HG03135 (cell line): ENCODE results near the gene SLAIN1.
A peak's percentile ranks its signal among the peaks of the same experiment; 100 is the strongest.
"Not testable (repeated sequence)": the region's sequence is repeated elsewhere in the genome, so short reads cannot be mapped to it uniquely, and the experiment has no call there.

ENCODE experiments used
- ATAC-seq: cut with Tn5 transposase; IDR thresholded peaks from one replicate; pipeline ENCODE4 v1.9.1; 2021; ENCODE audit warnings: mild to moderate bottlenecking, moderate library complexity; ENCODE audit not compliant: unreplicated experiment

The SLAIN1 gene

GRCh38 chr13:77697217-77698103 lies at the start of gene SLAIN1:
Gene SLAIN1 (plus strand): TSS chr13:77697687. CDS start chr13:77697914, 227 bp downstream.
- ATAC-seq, result peak; percentile 65

- no peak for ATAC-seq
Observed at GRCh38 chr13:77650409-77650808, 47.1 kb upstream of the SLAIN1 start.

DNA sequence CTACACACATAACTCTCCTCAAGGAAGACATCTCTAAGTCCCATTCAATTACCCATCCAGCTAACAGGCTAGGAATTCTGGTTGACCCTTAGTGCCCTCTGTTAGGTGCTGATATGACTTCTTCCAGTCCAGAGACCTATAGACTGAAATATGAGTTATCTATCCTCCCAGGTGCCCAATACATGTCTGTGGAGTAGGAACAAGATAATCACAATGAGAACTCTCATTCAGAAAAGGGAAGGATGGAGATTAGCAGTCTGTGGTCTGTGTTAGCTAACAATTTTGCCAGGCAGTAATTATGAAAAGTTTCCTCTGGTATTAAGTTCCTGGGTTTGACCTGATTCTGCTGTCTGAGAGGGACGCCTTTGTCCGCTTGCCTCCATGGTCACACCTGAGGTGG lies 44.2 kb upstream of the SLAIN1 start:
- ATAC-seq, result no peak

DNA sequence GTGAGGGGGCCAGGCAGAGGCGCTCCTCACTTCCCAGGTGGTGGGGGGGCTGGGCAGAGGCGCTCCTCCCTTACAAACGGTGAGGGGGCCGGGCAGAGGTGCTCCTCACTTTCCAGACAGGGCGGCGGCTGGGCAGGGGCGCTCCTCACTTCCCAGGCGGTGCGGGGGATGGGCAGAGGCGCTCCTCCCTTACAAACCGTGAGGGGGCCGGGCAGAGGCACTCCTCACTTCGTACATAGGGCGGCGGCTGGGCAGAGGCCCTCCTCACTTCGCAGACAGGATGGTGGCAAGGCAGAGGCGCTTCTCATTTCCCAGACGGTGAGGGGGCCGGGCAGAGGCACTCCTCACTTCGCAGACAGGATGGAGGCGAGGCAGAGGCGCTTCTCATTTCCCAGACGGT lies 37.5 kb upstream of the SLAIN1 start:
- ATAC-seq, result not testable (repeated sequence)

DNA sequence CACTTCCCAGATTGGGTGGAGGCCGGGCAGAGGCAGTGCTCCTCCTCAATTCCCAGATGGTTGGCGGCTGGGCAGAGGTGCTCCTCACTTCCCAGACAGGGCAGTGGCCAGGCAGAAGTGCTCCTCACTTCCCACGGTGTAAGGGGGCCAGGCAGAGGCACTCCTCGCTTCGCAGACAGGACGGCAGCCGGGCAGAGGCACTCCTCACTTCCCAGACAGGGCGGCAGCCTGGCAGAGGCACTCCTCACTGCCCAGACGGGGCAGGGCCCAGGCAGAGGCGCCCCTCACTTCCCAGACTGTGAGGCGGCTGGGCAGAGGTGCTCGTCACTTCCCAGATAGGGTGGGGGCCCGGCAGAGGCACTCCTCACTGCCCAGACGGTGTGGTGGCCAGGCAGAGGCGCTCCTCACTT lies 36.6 kb upstream of the SLAIN1 start:
- no peak for ATAC-seq

- not testable (repeated sequence) for ATAC-seq
Observed at GRCh38 chr13:77662301-77662700, 35.2 kb upstream of the SLAIN1 start.

DNA sequence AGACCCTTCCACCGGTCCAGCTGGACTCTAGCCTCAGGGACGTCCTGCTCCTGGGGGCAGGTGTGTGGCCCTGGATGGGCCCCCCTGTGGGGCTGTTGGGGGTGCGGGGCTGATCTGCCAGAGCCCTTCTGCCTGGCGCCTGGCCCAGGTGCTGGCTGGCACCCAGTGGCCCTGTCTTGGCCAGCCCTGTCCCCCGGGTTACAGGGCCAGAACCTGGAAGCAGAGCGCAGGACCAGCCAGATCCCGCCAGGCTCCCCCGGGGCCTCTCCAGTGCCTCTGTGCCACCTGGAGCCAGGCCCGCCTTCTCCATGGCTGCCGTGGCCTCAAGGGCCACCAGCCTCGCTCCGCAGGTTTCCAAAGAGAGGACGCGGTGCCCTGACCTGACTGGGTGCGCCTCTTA lies 34.7 kb upstream of the SLAIN1 start:
- ATAC-seq, result not testable (repeated sequence)

DNA sequence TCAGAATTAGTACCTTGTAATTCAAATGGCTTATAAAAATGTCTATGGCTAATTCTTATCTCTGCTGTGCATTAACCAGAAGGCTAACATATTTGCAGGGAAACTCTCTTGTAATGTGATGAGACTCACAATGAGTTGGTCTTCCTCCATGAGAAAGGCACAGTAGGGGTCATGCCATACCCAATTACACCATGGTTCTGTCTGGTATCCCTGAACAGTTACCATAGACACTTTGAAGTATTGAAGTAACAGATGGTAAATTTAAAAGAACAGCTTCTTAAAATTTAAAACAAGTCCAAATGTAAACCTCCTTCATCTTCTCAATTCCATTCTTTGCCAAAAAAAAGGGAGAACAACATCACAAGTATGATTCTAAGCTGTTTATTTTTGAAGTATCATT lies 22.6 kb upstream of the SLAIN1 start:
- ATAC-seq, result no peak

GRCh38 chr13:77678691-77679235 lies 18.7 kb upstream of the SLAIN1 start:
- no peak for ATAC-seq

DNA sequence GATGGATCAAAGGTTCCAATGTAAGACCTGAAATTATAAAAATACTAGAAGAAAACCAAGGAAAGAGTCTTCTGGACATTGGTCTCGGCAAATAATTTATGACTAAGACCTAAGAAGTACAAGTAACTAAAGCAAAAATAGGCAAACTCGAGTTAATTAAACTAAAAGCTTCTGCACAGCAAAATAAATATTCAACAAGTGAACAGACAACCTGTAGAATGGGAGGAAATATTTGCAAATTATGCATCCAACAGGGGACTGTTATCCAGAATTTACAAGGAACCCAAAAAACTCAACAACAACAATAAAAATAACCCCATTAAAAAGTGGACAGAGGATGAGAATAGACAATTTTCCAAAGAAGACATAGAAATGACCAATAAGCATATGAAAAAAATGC lies 9.7 kb upstream of the SLAIN1 start:
- no peak for ATAC-seq

GRCh38 chr13:77691871-77692270 lies 5.6 kb upstream of the SLAIN1 start:
- ATAC-seq, result no peak

DNA sequence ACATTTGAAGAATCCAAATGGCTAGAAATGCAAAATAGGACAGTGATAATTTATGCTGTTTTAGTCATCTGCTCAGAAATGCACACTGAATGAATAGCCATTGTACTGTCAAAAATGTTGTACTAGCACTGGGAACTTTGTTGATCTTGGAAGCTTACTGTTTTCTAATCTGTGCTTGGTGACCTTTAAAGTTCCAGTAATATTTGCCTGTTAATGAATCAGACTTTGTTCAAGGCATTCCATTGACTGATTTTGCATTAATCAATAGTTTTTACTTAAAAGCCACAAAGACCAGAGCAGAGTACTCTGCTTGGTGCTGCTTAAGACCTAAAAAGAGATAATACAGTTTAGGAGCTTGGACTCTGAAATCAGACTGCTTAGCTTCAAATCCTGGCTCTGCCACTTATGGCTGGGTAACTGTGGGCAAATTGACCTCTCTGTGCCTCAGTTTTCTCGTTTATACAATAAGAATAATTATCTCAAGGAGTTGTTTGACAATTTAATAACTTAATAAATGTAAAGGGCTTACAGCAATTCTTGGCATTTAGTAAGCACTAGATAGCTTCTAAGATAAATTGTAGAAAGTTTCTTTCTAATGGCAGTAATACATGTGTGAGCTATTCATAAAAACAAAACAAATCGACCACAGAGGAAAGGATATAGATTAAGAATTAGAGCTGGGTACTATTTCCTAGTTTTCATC lies 4.6 kb upstream of the SLAIN1 start:
- no peak for ATAC-seq

DNA sequence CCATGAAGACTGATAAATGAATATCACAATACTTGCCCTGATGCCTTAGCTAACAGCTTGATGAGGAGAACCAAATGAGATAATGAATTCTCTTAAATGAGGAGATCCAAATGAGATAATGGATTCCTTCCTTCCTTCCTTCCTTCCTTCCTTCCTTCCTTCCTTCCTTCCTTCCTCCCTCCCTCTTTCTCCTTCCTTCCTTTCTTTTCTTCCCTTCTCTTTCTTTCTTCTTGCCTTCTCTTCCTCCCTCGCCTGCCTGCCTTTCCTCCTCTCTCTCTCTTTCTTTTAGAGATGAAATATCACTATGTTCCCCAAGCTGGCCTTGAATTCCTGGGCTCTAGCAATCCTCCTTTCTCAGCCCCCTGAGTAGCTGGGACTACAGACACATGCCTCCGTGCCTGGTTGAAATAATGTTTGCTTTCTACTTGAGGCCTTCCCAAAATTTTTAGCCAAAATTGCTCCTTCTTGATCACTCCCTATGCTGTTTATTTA lies 4.0 kb upstream of the SLAIN1 start:
- no peak for ATAC-seq

- ATAC-seq, result no peak
Observed at GRCh38 chr13:77696006-77696878, 1.2 kb upstream of the SLAIN1 start.

GRCh38 chr13:77696879-77697216 lies 639 bp upstream of the SLAIN1 start:
- ATAC-seq, result peak; percentile 10

GRCh38 chr13:77698201-77699058 lies 943 bp downstream of the SLAIN1 start:
- ATAC-seq, result peak; percentile 30

GRCh38 chr13:77699059-77699680 lies 1.7 kb downstream of the SLAIN1 start:
- no peak for ATAC-seq

GRCh38 chr13:77701305-77701704 lies 3.8 kb downstream of the SLAIN1 start:
- no peak for ATAC-seq

DNA sequence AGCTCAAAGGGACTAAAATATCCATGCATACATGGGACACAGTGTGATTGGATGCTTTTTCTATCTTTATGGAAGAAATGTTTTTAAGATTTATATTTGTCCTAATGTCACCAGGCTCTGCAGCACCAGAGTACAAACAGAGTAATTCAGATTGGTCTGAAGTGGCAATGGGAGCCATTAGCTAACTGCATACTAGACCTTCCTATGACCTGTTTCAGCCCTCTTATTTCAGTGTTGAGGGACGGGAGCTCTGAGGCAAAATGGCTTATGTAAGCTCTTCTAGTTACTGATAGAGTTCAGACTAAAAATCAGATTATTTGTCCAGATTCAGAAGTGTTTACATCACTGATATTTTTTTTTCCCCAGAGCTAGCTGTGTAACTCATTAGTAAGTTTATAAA lies 4.9 kb downstream of the SLAIN1 start:
- no peak for ATAC-seq
